Frontal cortex (tissue), 4 donors: ENCODE data around the gene ANKRD16. TPM values are rescaled to one million over a fixed set of nuclear protein-coding genes. Genes with fewer than 3 reads are reported as not detected.
A peak's percentile ranks its signal among the peaks of the same experiment; 100 is the strongest.
"Not testable (repeated sequence)": the region's sequence is repeated elsewhere in the genome, so short reads cannot be mapped to it uniquely, and the experiment has no call there.

Experiments
- DNase-seq, 2 donors: peaks; one replicate each; pipeline ENCODE4 v3.0.0; 2012; ENCODE audit warnings: low spot score in 2 of 2
- FAIRE-seq: peaks from 2 replicates; lab custom pipeline; 2012; peaks lifted over from hg19 to GRCh38; lab: Jason Lieb, UNC
- total RNA-seq: library from RNA; depleted of rRNA; stranded (reverse); fragments of >200 nt; gene quantifications from one replicate; pipeline ENCODE4 v1.2.3, GENCODE V29; 2014
- donor health status: control.
- donor health status: control.
- donor health status: control.

Gene ANKRD16
- total RNA-seq: 6.1 TPM

DNA sequence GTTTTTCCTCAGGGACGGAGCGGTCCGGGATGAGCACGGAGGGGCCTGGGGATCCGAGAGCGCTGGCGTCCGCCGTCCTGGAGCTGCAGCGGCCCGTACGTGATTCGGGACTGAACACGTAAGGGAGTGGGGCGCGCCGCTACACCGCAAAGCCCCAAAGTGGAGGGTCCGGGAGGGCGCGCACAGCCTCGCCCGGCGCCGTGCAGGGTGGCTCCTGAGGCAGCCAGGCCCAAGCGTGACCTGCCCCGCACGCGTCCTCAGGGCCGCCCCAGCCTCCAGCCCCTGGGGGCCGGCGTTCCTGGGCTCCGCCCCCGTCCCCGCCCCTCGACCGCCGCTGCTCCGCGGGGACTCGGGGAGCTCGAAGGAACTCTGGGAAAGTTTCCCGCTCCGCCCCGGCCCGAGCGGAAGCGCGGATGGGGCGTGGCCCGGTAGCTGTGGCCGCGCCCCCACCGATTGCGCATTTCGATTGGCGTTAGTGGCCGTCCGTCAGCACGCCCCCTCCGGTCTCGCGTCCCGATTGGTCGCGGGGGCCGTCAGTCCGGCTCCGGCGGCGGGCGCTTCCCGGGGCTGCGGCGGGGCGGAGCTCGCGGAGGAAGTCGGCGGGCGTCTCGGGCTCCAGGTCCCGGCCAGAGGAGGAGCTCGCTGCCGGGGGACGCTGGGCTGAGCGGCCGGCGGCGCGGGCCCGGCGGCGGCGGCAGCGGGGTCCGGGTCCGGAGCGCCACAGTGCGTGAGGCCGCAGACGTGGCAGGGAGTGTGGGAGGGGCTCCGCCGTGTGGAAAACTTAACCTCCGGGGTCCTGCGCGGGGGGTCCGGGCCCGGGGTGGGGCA is at the start of gene ANKRD16, which contains the start of gene FBH1:
Gene ANKRD16, minus strand, starts transcription at position 270 of the 828 bp plus-strand sequence. CDS start 539 bp downstream, outside the sequence.
Gene FBH1, plus strand, starts transcription at position 620 of the 828 bp plus-strand sequence. Its CDS starts 103 bp downstream, at position 723.
- FAIRE-seq (no peak), DNase-seq (peak; percentile 97 to 99)

- FAIRE-seq: no peak
- no peak for DNase-seq
These were observed 48.6 kb upstream of the ANKRD16 start for GRCh38 chr10:5938291-5938690.

GRCh38 chr10:5937016-5937415 is 47.3 kb upstream of the ANKRD16 start:
- FAIRE-seq (no peak), DNase-seq (no peak)

DNA sequence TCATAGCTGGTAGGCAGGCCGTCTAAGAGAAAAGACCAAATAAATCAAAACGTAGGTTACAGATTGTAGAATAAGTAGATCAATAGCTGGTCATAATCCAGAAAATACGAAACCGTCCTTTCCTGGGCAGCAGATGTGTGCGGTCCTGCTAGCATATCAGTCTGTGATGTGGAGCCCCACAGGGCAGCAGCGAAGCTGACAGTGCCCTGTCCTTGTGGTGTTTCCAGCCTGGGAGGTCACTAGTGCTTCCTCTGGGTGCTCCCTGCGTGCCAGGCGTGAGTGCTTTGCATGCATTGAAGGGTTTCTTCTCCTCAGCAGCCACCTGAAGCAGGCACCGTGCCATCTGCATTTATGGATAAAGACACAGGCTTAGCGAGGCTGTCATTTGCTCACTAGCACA is 45.9 kb upstream of the ANKRD16 start:
- FAIRE-seq (no peak), DNase-seq (no peak)

GRCh38 chr10:5933909-5934546 is 44.3 kb upstream of the ANKRD16 start:
- no peak for FAIRE-seq
- DNase-seq: no peak

GRCh38 chr10:5932345-5932744 is 42.7 kb upstream of the ANKRD16 start:
- FAIRE-seq (no peak), DNase-seq (no peak)

DNA sequence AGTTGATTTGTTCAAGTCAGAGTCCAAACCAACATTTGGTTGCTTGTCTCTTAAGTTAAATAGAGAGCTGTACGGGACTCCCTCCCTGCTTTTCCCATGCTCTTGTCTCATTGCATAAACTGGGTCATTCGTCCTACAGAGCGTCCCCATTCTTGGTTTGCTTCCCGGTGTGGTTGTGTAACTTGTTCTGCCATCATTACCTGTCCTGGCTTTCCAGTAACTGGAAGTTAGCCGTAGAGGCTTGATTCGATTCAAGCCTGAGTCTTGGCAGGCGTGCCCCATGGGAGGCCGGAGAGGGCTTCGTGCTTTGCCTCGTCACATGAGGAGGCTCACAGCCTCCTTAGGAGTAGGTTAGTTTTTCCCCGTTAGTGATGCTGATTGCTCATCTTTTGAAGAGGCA is 40.6 kb upstream of the ANKRD16 start:
- FAIRE-seq (no peak), DNase-seq (no peak)

- DNase-seq: no peak
- FAIRE-seq: no peak
These were observed 39.7 kb upstream of the ANKRD16 start for GRCh38 chr10:5929442-5929841.

DNA sequence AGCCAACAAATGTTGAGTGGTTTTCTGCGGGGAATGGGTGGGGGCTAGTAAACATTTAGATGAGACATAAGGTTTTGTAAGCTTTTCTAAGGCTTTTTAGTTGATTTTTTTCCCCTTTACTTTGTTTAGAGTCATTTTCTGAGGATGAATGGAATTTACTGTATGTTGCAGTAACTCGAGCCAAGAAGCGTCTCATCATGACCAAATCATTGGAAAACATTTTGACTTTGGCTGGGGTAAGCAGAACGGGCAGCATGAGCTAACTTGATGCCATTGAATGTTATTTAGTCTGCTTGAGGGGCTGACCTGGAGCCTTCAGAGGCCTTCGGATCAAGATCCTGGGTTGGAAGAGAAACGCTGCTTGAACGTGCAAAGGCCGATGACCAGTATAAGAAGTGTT is 37.6 kb upstream of the ANKRD16 start:
- FAIRE-seq (no peak), DNase-seq (no peak)

DNA sequence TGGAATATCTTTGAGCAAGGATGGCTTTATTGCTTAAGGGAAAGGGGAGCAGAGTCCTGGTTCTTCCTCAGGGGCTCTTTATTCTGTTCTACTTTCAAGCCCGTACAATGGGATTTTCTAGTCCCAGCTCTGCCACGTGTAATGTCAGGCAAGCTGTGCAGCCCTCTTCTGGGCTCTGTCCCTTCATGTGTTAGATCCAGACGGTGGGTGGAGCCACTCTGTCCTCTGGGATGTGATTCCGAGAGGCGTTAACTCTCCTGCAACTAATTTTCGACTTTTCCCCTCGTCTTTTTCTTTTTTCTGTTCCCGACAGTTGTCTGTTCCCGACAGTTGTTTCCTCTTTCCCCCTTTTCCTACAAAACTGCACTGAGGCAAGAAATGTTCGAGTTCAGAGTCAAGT is 35.2 kb upstream of the ANKRD16 start:
- DNase-seq (no peak), FAIRE-seq (no peak)

DNA sequence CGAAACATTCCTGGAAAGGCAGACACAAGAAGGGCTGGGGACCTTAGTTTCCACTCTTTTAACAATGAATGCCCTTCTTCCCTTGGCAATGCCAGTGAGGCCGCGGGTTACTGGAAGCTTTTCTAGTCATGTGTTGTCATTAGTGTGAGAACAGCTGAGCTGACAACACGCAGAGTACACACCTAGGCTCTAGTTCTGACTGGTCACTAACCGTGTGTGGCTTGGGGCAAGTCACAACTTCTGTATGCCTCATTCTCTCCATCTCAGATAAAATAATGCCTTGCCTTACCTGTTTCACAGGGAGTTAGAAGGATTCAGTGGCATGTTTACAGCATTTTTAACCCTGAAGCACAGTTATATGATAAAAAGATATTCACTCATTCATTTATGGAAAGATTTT is 32.1 kb upstream of the ANKRD16 start:
- FAIRE-seq (no peak), DNase-seq (no peak)

DNA sequence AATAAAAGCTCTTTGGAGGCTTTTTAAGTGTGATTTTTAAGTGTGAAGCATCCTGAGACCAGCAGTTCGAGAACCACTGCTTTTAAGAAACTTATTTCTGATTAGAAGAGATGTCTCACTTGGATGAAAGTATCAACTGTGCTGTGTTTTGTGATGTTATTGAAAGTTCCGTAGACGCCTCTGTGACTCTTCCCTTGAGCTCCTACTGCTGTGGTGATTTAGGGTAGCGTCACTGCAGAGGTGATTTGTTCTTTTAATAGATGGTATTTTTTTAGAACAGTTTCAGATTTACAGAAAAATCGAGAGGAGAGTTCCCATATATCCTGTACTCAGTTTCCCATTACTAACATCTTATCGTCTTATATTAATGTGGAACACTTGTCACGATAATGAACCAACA is 29.9 kb upstream of the ANKRD16 start:
- no peak for FAIRE-seq
- DNase-seq: no peak

- FAIRE-seq: no peak
- no peak for DNase-seq
These were observed 29.1 kb upstream of the ANKRD16 start for GRCh38 chr10:5918763-5919162.

GRCh38 chr10:5917305-5917704 is 27.6 kb upstream of the ANKRD16 start:
- no peak for DNase-seq
- FAIRE-seq: no peak

- no peak for FAIRE-seq
- DNase-seq: no peak
These were observed 25.8 kb upstream of the ANKRD16 start for GRCh38 chr10:5915451-5915850.

DNA sequence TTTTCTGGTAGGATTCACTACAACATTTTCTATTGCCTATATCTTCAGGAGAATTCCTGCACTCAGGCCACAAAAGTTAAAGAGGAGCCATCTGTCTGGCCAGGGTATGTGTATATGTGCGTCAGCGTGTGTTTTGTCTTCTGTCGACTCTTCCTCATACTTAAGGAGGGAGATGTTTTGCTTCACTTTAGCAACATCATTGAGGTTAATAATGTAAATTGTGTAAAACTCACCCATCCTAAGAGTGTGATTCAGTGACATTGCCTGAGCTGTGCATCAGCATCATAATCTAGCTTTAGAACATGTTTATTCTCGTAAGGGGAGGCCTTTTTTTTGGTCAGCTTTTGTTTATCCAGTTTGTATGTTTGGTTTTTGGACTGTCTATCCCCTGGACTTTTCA is 24.0 kb upstream of the ANKRD16 start:
- DNase-seq (no peak), FAIRE-seq (no peak)

GRCh38 chr10:5911670-5912069 is 22.0 kb upstream of the ANKRD16 start:
- no peak for DNase-seq
- FAIRE-seq: no peak

DNA sequence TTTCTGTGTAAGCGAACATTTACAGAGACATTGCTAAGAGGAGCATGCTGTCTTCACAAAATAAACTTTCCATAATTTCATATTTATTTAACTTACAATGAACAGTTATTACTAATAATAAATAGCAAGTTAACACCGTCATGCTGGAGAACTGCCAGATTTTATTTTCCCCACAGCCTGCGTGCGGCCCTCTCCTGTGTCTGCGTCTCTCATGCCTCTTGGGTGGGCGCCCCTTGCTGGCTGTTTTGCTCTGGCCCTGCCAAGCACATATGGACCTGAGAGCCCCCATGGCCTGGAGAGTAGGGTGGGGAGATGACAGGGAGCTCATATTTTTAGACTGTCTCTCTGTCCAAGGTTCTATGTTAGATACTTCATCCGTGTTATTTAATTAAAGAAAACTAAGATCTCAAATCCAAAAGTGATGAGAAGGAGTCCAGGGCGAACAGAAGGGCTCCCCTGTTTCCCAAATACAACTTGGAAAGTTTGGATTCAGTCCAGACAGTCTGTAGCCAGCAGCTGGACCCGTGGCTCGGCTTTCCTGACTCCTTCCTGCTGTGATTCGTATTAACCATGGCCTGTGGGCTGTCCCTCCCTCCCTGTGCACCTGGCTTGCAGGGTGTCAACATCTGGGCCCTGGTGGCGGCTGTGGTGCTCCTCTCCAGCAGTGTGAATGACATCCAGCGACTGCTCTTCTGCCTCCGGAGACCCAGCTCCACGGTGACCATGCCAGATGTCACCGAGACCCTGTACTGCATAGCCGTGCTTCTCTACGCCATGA is 20.8 kb upstream of the ANKRD16 start:
- FAIRE-seq: no peak
- no peak for DNase-seq

DNA sequence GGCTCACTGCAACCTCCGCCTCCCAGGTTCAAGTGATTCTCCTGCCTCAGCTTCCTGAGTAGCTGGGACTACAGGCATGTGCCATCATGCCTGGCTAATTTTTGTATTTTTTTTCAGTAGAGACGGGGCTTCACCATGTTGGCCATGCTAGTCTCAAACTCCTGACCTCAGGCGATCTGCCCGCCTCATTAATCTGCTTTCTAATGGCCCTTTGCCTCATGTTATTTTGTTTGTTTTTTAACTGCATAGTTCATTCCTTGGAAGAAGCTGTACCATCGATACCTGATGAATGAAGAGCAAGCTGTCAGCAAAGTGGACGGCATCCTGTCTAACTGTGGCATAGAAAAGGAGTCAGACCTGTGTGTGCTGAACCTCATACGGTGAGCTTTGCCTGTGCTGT is 19.0 kb upstream of the ANKRD16 start:
- DNase-seq, FAIRE-seq: not testable (repeated sequence)

GRCh38 chr10:5906651-5907050 is 17.0 kb upstream of the ANKRD16 start:
- no peak for FAIRE-seq
- DNase-seq: no peak
